Measurements from ENCODE around the gene ALPK3. TPM values are rescaled to one million over a fixed set of nuclear protein-coding genes. Genes with fewer than 3 reads are reported as not detected.

The ALPK3 gene
- total and polyA plus RNA-seq, 4 donors = 6.8 to 86.8 (median 44.1) TPM

DNA sequence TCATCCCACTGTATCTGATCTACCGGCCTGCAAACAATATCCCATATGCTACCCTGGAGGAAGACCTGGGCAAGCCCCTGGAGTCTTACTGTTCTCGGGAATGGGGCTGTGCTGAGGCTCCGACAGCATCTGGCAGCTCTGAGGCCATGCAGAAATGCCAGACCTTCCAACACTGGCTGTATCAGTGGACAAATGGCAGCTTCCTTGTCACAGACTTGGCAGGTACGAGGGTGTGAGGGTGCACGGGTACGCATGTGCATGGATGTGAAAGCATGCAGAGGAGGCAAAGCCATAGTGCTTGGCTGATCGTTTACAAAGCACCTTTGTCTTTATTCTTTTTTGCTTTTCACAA lies 47.3 kb downstream of the ALPK3 start:
- Histone ChIP-seq H3K27me3 (ENCODE audit: control insufficient read depth in 1 of 2, insufficient read depth in 2 of 2, low read length in 1 of 2) (no peaks in the 10 kb centered on the region), H3K27ac (ENCODE audit: low read depth in 1 of 2, low read length in 2 of 2) (peak overlapping the region in 1 of 2 donors; percentile 23), H3K9me3 (ENCODE audit: control insufficient read depth, low read length) (no peaks in the 10 kb centered on the region), H3K4me1 (ENCODE audit: control insufficient read depth in 1 of 2, insufficient read depth in 2 of 2, low read length in 2 of 2) (peaks cover 1 to 2% of the 10 kb centered on the region in 2 donors), H3K4me3 (ENCODE audit: low read length in 2 of 2) (no peak overlapping the region), H3K36me3 (ENCODE audit: control insufficient read depth in 1 of 2, insufficient read depth in 2 of 2, low read length in 1 of 2) (peaks cover 0 to 14% of the 10 kb centered on the region in 2 donors)
- intact Hi-C loops (cut with DNase I) = loop anchor here (5.0 to 10.0 kb wide), 2 partner anchors 63 to 120 kb away; partner anchors contain the start of gene ZNF592 (in 1 of the 2)
- 8 to 13% methylated on average over 7 of the region's 7 CpGs for WGBS, 2 donors
- DNase-seq (no peak), ATAC-seq (ENCODE audit: low FRiP score) (peak; percentile 54)

DNA sequence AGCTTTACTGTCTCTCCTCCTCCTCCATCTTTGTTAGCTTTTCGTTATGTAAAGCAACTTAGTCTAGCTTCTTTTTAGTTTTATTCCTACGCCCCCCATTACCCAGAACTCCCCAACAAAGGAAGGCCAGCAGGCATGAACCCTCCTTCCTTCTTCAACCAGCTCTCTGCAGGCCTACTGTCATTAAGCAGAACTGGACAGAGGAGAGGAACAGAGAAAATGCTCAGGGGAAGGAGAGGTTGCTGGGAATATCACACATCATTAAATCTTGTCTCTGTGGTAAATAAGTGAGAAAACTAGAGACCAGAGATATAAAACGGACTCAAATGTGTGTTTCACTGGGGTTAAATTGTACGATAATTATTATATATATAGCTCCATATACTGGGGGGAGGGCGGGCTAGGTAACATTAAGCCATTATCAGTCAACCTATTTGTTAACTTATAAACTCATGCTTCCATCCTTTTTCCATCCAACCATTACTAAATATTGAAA lies 48.0 kb downstream of the ALPK3 start:
- WGBS, 2 donors = 80 to 85% methylated on average over 5 of the region's 5 CpGs

DNA sequence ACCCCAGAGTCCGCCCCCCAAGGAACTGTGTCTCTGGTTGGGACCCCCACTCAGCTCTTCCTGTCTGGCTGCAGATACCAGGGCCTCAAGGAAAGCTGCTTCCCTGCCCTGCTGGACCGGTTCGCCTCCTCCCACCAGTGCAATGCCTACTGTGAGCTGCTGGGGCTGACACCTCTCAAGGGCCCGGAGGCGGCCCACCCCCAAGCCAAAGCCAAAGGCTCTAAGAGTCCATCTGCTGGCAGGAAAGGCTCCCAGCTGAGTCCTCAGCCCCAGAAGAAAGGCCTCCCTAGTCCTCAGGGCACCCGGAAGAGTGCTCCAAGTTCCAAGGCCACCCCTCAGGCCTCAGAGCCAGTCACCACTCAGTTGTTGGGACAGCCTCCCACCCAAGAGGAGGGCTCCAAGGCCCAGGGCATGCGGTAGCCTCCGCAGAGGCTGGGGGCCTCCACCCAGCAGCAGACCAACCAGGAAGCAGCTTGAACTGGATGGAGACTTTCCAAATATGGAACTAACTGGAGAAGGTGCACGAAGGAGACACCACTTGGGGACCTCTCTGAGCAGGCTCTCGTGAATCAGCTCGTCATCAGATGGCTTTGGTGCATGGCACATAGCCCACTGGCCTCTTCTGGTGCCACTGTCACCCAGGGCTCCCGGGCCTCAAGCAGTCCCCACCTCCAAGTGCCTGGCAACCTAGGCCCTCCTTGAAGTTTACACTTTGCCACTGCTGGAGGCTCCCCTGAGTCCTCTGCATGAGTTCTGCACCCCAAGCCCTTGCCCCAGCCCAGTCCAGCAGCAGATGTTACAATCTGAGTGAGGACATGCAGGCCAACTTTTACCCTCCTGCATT lies 51.1 kb downstream of the ALPK3 start:
- Histone ChIP-seq H3K27ac (ENCODE audit: low read depth in 1 of 2, low read length in 2 of 2) (peak overlapping the region in 1 of 2 donors; percentile 1), H3K4me1 (ENCODE audit: control insufficient read depth in 1 of 2, insufficient read depth in 2 of 2, low read length in 2 of 2) (peaks cover 1 to 2% of the 10 kb centered on the region in 2 donors), H3K27me3 (ENCODE audit: control insufficient read depth in 1 of 2, insufficient read depth in 2 of 2, low read length in 1 of 2) (no peaks in the 10 kb centered on the region), H3K9me3 (ENCODE audit: control insufficient read depth, low read length) (no peaks in the 10 kb centered on the region), H3K36me3 (ENCODE audit: control insufficient read depth in 1 of 2, insufficient read depth in 2 of 2, low read length in 1 of 2) (peaks cover 0 to 13% of the 10 kb centered on the region in 2 donors), H3K4me3 (ENCODE audit: low read length in 2 of 2) (no peak overlapping the region)
- no peak for ATAC-seq (ENCODE audit: low FRiP score)
- intact Hi-C loops (cut with DNase I) = loop anchor here in 1 of 2 donors (10.0 kb wide), 1 partner anchor 123 kb away; the partner anchor contains the start of gene ZNF592
- no peak for DNase-seq
- 85 to 86% methylated on average over 12 of the region's 12 CpGs for WGBS, 2 donors

More for the DNA sequence above, 48.0 kb downstream of the ALPK3 start:
- DNase-seq (no peak), ATAC-seq (ENCODE audit: low FRiP score) (no peak)
- H3K4me1 ChIP-seq (ENCODE audit: control insufficient read depth in 1 of 2, insufficient read depth in 2 of 2, low read length in 2 of 2) = peaks cover 1 to 2% of the 10 kb centered on the region in 2 donors
- H3K4me3 ChIP-seq (ENCODE audit: low read length in 2 of 2) = no peak overlapping the region
- no peaks in the 10 kb centered on the region for H3K27me3 ChIP-seq (ENCODE audit: control insufficient read depth in 1 of 2, insufficient read depth in 2 of 2, low read length in 1 of 2)
- no peaks in the 10 kb centered on the region for H3K9me3 ChIP-seq (ENCODE audit: control insufficient read depth, low read length)
- intact Hi-C loops (cut with DNase I) = loop anchor here in 1 of 2 donors (10.0 kb wide), 1 partner anchor 120 kb away; the partner anchor contains the start of gene ZNF592
- no peak overlapping the region for H3K27ac ChIP-seq (ENCODE audit: low read depth in 1 of 2, low read length in 2 of 2)
- peaks cover 0 to 14% of the 10 kb centered on the region in 2 donors for H3K36me3 ChIP-seq (ENCODE audit: control insufficient read depth in 1 of 2, insufficient read depth in 2 of 2, low read length in 1 of 2)

DNA sequence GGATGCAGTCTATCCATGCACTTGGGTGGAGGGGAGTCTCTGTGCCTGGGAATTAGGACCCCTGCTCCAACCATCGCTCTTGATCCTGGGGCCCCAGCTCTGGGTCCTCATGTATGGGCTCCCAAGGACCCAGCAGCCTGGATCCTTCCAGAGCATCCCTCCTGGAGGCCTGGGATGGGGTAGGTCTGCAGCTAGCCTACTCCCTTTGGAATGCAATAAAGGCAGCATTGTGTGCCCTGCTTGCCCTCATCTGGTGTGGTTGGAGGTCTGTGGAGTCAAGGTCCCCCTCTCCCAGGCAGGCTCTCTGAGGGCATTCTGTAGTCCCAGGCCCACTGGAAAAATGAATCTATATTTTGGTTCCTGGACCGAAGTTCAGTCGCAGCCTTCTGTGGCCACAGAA lies 52.4 kb downstream of the ALPK3 start:
- Histone ChIP-seq H3K9me3 (ENCODE audit: control insufficient read depth, low read length) (no peaks in the 10 kb centered on the region), H3K27me3 (ENCODE audit: control insufficient read depth in 1 of 2, insufficient read depth in 2 of 2, low read length in 1 of 2) (no peaks in the 10 kb centered on the region), H3K4me1 (ENCODE audit: control insufficient read depth in 1 of 2, insufficient read depth in 2 of 2, low read length in 2 of 2) (no peaks in the 10 kb centered on the region), H3K27ac (ENCODE audit: low read depth in 1 of 2, low read length in 2 of 2) (no peak overlapping the region), H3K4me3 (ENCODE audit: low read length in 2 of 2) (no peak overlapping the region), H3K36me3 (ENCODE audit: control insufficient read depth in 1 of 2, insufficient read depth in 2 of 2, low read length in 1 of 2) (peaks cover 0 to 10% of the 10 kb centered on the region in 2 donors)
- intact Hi-C loops (cut with DNase I) = loop anchor here in 1 of 2 donors (10.0 kb wide), 1 partner anchor 125 kb away; the partner anchor contains the start of gene ZNF592
- no peak for DNase-seq
- 91 to 93% methylated on average over 3 of the region's 3 CpGs for WGBS, 2 donors
- ATAC-seq (ENCODE audit: low FRiP score) = no peak

DNA sequence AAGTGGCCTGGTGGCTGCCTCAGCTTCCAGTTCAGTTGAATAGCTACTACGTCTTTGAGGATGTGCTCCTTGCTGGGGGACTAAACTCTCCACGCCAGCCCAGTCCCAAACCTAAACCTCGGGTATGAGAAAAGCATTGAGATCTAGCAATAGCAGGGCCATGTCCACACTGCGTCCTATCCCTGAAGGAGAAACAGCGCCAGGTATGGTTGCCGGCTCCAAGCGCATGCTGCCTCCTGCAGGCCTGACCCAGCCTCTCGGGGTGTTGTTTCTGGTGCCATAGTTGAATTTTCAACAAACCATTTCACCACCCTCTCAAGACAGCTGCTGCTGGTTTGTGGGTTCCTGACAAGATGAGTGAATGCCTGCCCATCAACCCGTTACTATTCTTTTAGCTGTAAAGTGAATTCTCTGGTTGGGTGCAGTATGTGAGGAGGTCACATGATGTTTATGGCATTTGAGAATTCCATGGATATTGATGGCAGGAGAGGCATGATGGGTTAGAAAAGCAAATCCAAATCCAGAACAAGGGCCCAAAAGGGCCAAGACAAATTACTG lies 54.4 kb downstream of the ALPK3 start:
- H3K4me1 ChIP-seq (ENCODE audit: control insufficient read depth in 1 of 2, insufficient read depth in 2 of 2, low read length in 2 of 2) = peaks cover 0 to 3% of the 10 kb centered on the region in 2 donors
- no peak overlapping the region for H3K27ac ChIP-seq (ENCODE audit: low read depth in 1 of 2, low read length in 2 of 2)
- intact Hi-C loops (cut with DNase I) = loop anchor here in 1 of 2 donors (5.0 kb wide), 1 partner anchor 46 kb away; no protein-coding TSS in a partner anchor
- no peak for DNase-seq
- ATAC-seq (ENCODE audit: low FRiP score) = no peak
- WGBS, 2 donors = 95% methylated on average over 9 of the region's 9 CpGs
- no peak overlapping the region for H3K4me3 ChIP-seq (ENCODE audit: low read length in 2 of 2)
- H3K9me3 ChIP-seq (ENCODE audit: control insufficient read depth, low read length) = no peaks in the 10 kb centered on the region
- H3K36me3 ChIP-seq (ENCODE audit: control insufficient read depth in 1 of 2, insufficient read depth in 2 of 2, low read length in 1 of 2) = peaks cover 0 to 10% of the 10 kb centered on the region in 2 donors
- H3K27me3 ChIP-seq (ENCODE audit: control insufficient read depth in 1 of 2, insufficient read depth in 2 of 2, low read length in 1 of 2) = no peaks in the 10 kb centered on the region

DNA sequence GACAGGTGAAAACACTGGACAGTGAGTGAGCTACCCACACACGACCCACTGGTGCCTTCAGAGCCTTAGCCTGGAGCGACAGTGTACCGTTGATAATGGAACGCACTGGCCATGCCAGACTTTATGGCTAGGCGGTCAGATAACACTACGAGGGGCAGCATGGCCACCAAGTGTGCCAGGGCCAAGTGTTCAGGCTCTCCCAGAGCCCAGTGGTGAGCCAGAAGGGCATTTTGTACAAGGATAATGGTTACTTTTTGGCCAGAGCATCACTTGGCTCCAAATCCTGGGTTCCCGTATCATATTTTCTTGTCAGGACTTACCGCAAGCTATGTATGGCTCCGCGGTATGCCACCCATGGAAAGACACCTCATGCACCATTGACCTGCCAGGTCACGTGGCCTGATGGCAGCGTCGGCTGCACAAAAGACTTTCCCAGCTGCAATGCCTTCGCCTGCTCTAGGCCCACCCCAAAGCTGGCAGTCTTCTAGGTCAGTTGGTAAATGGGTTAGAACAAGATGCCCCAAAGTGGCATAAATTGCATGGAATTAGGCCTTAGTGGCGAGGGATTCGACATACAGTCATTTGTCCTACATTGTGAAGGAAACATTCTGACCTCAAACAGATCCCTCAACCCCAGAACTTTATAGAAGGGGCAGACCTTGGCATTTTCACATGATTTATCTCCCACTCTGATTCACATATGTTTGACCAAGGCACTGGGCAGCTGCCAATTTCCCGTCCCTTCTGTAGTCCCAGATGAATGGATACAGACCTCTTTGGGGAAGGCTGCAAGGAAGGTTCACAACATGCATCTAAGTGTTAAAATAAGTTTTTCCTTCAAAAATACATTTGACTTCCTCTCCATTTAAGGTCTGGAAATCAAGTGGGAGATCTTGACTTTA lies 55.1 kb downstream of the ALPK3 start:
- no peak for ATAC-seq (ENCODE audit: low FRiP score)
- Histone ChIP-seq H3K4me1 (ENCODE audit: control insufficient read depth in 1 of 2, insufficient read depth in 2 of 2, low read length in 2 of 2) (peaks cover 0 to 3% of the 10 kb centered on the region in 2 donors), H3K27ac (ENCODE audit: low read depth in 1 of 2, low read length in 2 of 2) (peak overlapping the region; percentile 2 to 42), H3K9me3 (ENCODE audit: control insufficient read depth, low read length) (no peaks in the 10 kb centered on the region), H3K4me3 (ENCODE audit: low read length in 2 of 2) (no peak overlapping the region), H3K36me3 (ENCODE audit: control insufficient read depth in 1 of 2, insufficient read depth in 2 of 2, low read length in 1 of 2) (peaks cover 0 to 10% of the 10 kb centered on the region in 2 donors), H3K27me3 (ENCODE audit: control insufficient read depth in 1 of 2, insufficient read depth in 2 of 2, low read length in 1 of 2) (no peaks in the 10 kb centered on the region)
- 66 to 70% methylated on average over 17 of the region's 17 CpGs for WGBS, 2 donors
- intact Hi-C loops (cut with DNase I) = loop anchor here in 1 of 2 donors (5.0 kb wide), 1 partner anchor 45 kb away; no protein-coding TSS in a partner anchor
- no peak for DNase-seq

DNA sequence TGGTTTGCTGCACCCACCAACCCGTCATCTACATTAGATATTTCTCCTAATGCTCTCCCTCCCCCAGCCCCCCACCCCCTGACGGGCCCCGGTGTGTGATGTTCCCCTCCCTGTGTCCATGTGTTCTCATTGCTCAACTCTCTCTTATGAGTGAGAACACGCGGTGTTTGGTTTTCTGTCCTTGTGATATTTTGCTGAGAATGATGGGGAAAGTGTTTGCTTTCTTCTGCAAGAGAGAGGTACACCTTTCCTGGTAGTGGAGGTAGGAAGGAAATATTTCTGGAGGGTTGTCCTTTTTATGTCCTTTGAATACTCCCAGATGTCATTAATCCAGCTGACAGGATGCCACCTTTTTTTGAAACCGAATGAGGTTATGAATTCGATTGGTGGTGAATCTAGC lies 56.8 kb downstream of the ALPK3 start:
- no peak for ATAC-seq (ENCODE audit: low FRiP score)
- no peaks in the 10 kb centered on the region for H3K27me3 ChIP-seq (ENCODE audit: control insufficient read depth in 1 of 2, insufficient read depth in 2 of 2, low read length in 1 of 2)
- peaks cover 0 to 3% of the 10 kb centered on the region in 2 donors for H3K4me1 ChIP-seq (ENCODE audit: control insufficient read depth in 1 of 2, insufficient read depth in 2 of 2, low read length in 2 of 2)
- no peak overlapping the region for H3K4me3 ChIP-seq (ENCODE audit: low read length in 2 of 2)
- DNase-seq = no peak
- H3K36me3 ChIP-seq (ENCODE audit: control insufficient read depth in 1 of 2, insufficient read depth in 2 of 2, low read length in 1 of 2) = peaks cover 0 to under 1% of the 10 kb centered on the region in 2 donors
- H3K27ac ChIP-seq (ENCODE audit: low read depth in 1 of 2, low read length in 2 of 2) = no peak overlapping the region
- intact Hi-C loops (cut with DNase I) = loop anchor here in 1 of 2 donors (5.0 kb wide), 1 partner anchor 43 kb away; no protein-coding TSS in a partner anchor
- 25 to 32% methylated on average over 7 of the region's 7 CpGs for WGBS, 2 donors
- no peaks in the 10 kb centered on the region for H3K9me3 ChIP-seq (ENCODE audit: control insufficient read depth, low read length)
